GM12891 (cell line): Measurements from ENCODE around the gene SPINK7.

Experiments
- PAX5 ChIP-seq: IDR thresholded peaks from 2 replicates; pipeline ENCODE4 v1.6.1; 2011; ENCODE audit warnings: low read length, moderate library complexity, mild to moderate bottlenecking; ENCODE audit not compliant: insufficient read depth, severe bottlenecking
- POLR2A ChIP-seq: IDR thresholded peaks from 2 replicates; pipeline ENCODE4 v1.6.1; 2011; ENCODE audit warnings: low read depth, low read length, control low read depth
- POLR2AphosphoS5 ChIP-seq: IDR thresholded peaks from 2 replicates; pipeline ENCODE4 v1.6.1; 2011; ENCODE audit warnings: low read depth, low read length, control low read depth
- SPI1 ChIP-seq: IDR thresholded peaks from 2 replicates; pipeline ENCODE4 v1.6.1; 2011; ENCODE audit warnings: low read depth, low read length, control low read depth
- TAF1 ChIP-seq: IDR thresholded peaks from 2 replicates; pipeline ENCODE4 v1.6.1; 2011; ENCODE audit warnings: low read depth, low read length, control low read depth

DNA sequence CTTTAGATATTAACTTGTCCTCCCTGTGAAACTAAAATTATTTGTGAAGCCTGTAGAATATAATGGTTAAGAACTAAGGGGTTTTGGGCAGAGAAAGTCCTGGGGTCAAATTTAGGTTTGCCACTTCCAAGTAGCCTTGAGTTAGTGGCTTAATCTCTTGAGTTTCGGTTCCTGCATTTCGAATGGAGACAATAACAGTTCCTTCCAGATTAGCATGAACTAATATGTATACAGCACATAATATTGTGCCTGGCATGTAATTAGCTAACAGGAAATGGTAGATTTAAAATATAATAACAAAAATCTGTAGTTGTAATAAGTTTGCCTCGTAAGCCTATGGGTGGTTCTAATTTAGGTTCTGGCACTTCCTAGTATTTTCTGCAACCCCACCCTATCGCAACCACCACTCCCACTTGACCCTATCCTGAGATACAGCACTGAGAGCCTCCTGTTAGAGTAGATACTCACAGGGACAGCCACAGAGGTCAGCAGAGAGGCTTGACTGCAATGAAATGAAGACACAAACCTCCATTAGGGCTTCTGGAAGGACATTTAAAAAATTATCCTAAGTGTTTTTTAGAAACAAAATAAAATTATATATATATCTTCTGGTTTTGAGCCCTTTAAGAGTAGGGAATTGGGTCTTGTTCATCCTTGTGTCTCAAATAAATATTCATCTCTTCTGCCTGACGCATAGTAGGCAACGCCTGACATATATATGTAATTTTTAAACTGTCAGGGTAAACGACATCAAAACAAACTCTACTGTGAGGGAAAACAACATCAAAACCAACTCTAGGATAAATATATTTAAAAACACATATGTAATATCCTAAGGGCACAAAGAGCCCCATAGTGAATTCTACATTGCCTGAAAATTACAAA, 31.6 kb downstream of the SPINK7 start:
- no peak for TF ChIP-seq TAF1
- TF ChIP-seq POLR2A, result no peak
- no peak for TF ChIP-seq POLR2AphosphoS5
- TF ChIP-seq PAX5, result no peak
- TF ChIP-seq SPI1, result no peak
